Fibroblast of villous mesenchyme (primary cell): Measurements from ENCODE around the gene RNF180. TPM values are rescaled to one million over a fixed set of nuclear protein-coding genes. Genes with fewer than 3 reads are reported as not detected.

Experiments
- DNase-seq: peaks from one replicate; pipeline ENCODE4 v3.0.0-alpha.2; 2010; ENCODE audit warnings: low read depth
- H3K4me3 ChIP-seq: 2 replicates; pipeline ENCODE4 v1.5.1; 2011; ENCODE audit warnings: low read depth, mild to moderate bottlenecking, low read length
- total RNA-seq: library from RNA; depleted of rRNA; stranded (reverse); fragments of >200 nt; gene quantifications from 2 replicates; pipeline ENCODE4 v1.2.3, GENCODE V29; 2012
- TF ChIP-seq, protein P1 (sequence below): IDR thresholded peaks from 2 replicates; pipeline ENCODE4 v1.5.1; 2012; ENCODE audit warnings: low read depth, mild to moderate bottlenecking, low read length; ENCODE audit not compliant: insufficient read depth

Gene RNF180
- total RNA-seq, 1 donor = 5.6 TPM

GRCh38 chr5:64418013-64418412, 252.4 kb downstream of the RNF180 start:
- TF ChIP-seq, protein P1, sequence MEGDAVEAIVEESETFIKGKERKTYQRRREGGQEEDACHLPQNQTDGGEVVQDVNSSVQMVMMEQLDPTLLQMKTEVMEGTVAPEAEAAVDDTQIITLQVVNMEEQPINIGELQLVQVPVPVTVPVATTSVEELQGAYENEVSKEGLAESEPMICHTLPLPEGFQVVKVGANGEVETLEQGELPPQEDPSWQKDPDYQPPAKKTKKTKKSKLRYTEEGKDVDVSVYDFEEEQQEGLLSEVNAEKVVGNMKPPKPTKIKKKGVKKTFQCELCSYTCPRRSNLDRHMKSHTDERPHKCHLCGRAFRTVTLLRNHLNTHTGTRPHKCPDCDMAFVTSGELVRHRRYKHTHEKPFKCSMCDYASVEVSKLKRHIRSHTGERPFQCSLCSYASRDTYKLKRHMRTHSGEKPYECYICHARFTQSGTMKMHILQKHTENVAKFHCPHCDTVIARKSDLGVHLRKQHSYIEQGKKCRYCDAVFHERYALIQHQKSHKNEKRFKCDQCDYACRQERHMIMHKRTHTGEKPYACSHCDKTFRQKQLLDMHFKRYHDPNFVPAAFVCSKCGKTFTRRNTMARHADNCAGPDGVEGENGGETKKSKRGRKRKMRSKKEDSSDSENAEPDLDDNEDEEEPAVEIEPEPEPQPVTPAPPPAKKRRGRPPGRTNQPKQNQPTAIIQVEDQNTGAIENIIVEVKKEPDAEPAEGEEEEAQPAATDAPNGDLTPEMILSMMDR = no peak
- H3K4me3 ChIP-seq = no peak overlapping the region
- DNase-seq = no peak

Other genes with a start within 250 kb of the RNF180 start
- not detected in 2 replicates for gene HTR1A, start 203.4 kb upstream of the RNF180 start, total RNA-seq